T-helper 1 cell treated with Interleukin-12 subunit alpha and Interleukin-12 subunit beta and Interleukin-4 antibody, amounts not matched to agents 30 μg/mL and 1 μg/mL, for 36 hours (primary cell): ENCODE measurements around the gene TNS1.

Experiments
- H3K27ac Mint-ChIP-seq: one replicate; pipeline ENCODE4 v1.8.0; 2021; ENCODE audit warnings: mild to moderate bottlenecking, mixed read lengths
- H3K27me3 Mint-ChIP-seq: one replicate; pipeline ENCODE4 v1.8.0; 2021; ENCODE audit warnings: low read depth, mixed read lengths
- H3K36me3 Mint-ChIP-seq: one replicate; pipeline ENCODE4 v1.8.0; 2021; ENCODE audit warnings: low read depth, mixed read lengths
- H3K4me1 Mint-ChIP-seq: one replicate; pipeline ENCODE4 v1.8.0; 2021; ENCODE audit warnings: low read depth, mixed read lengths
- H3K4me3 Mint-ChIP-seq: one replicate; pipeline ENCODE4 v1.8.0; 2021; ENCODE audit warnings: mild to moderate bottlenecking, moderate library complexity, mixed read lengths
- H3K9me3 Mint-ChIP-seq: one replicate; pipeline ENCODE4 v1.8.0; 2021; ENCODE audit warnings: mixed read lengths

Gene TNS1

DNA sequence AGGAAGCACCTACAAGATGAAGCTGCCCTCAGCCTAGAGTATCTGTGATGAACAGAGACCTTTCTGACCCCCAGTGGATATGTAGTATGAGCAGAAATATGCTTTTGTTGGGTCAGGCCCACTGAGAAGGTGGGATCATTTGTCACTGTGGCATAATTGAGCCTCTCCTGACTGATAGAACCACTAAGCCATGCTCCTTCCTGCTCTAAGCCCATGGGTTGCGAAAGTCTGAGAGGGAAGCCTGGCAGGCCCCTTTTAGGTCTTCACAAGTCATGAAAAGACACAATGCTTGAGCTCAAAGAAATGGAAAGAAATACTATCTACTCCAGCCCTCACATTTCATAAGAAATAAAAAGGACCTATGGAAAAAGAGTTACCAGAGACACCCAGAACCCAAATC lies 127.7 kb downstream of the TNS1 start:
- H3K36me3 Mint-ChIP-seq: no peaks in the 10 kb centered on the region
- peaks cover 5% of the 10 kb centered on the region for H3K27me3 Mint-ChIP-seq
- H3K4me3 Mint-ChIP-seq: no peak overlapping the region
- no peaks in the 10 kb centered on the region for H3K9me3 Mint-ChIP-seq
- no peaks in the 10 kb centered on the region for H3K4me1 Mint-ChIP-seq
- H3K27ac Mint-ChIP-seq: no peak overlapping the region

DNA sequence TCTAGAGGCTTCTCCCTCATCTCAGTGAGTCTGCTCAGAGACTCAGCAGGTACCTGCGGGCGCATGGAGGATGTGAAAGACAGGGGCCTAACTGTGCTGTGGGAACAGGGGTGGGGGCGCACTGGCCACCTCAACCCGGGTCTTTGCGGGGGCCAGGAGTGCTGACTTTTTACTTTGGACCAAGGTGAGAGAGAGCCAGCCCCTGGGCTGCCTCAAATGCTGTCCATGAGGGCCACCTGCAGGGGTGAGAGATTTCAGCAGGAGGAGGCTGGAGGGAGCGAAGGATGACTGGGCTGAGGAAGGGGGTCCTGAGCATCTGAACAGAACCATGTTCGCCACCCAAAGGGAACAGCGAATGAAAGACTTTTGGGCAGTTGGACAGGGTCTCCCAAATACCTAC lies 129.4 kb downstream of the TNS1 start:
- no peak overlapping the region for H3K27ac Mint-ChIP-seq
- H3K4me3 Mint-ChIP-seq: no peak overlapping the region
- H3K9me3 Mint-ChIP-seq: no peaks in the 10 kb centered on the region
- peaks cover 5% of the 10 kb centered on the region for H3K27me3 Mint-ChIP-seq
- H3K4me1 Mint-ChIP-seq: no peaks in the 10 kb centered on the region
- H3K36me3 Mint-ChIP-seq: no peaks in the 10 kb centered on the region

DNA sequence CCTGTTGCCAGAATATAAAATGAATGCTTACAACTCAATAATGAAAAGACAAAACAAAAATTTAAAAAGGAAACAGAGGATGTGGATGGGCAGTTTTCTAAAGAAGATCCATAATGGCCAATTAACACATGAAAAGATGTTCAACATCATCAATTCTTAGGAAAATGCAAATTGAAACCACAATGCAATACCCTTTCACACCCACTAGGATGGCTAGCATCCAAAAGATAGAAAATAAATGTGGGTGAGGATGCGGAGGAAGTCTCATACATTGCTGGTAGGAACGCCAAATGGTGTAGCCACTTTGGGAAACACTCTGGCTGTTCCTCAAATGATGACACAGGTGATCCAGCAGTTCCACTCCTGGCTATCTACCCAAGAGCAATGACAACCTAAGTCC lies 130.5 kb downstream of the TNS1 start:
- no peak overlapping the region for H3K27ac Mint-ChIP-seq
- H3K4me3 Mint-ChIP-seq: no peak overlapping the region
- no peaks in the 10 kb centered on the region for H3K36me3 Mint-ChIP-seq
- peaks cover 5% of the 10 kb centered on the region for H3K27me3 Mint-ChIP-seq
- no peaks in the 10 kb centered on the region for H3K9me3 Mint-ChIP-seq
- H3K4me1 Mint-ChIP-seq: no peaks in the 10 kb centered on the region

DNA sequence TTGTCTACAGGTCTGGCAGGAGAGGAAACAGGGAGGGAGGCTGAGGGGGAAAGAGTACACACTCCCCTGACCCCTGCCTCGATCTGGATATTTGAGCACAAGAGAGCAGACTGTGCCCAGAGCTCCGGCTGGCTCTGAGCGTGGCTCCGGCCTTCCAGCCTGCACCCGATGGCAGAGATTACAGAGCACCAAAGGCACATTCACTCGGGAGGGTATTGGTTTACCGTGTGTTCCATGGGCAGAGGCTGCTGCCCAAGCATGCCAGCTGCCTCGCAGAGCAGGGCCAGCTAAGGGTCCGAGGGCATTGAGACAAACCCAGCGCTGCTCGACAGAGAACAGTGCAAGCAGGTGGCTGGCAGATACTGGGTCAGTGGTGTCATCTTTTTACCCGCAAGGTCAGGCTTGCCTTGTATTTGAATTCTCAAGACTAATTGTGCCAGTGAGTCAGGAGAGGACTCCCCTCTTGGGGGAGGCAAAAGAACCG lies 132.2 kb downstream of the TNS1 start:
- Mint-ChIP-seq H3K4me1 (no peaks in the 10 kb centered on the region), H3K27ac (no peak overlapping the region), H3K4me3 (no peak overlapping the region), H3K9me3 (no peaks in the 10 kb centered on the region), H3K27me3 (peaks cover 5% of the 10 kb centered on the region), H3K36me3 (no peaks in the 10 kb centered on the region)

DNA sequence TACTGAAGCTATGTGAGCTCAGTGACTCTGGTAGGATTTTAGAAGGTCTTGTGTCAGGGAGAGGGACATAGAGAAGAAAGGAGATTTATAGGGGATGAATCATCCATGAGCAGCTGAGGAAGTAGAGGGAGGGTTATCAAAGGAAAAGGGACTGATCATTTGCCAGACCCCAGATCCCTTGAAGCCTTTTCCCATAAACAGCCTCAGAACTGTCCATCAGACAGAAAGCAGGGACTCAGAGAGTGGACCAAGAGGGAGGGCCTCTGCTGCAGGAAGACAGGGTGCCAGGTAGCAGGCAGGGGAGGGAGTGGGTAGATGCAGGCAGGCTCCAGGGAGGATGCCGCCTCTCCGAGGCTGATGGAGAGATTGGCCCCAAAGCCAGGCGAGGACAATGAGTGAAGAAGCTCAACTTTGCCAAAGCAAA lies 133.9 kb downstream of the TNS1 start:
- Mint-ChIP-seq H3K4me3 (no peak overlapping the region), H3K4me1 (no peaks in the 10 kb centered on the region), H3K36me3 (no peaks in the 10 kb centered on the region), H3K27ac (no peak overlapping the region), H3K27me3 (peaks cover 5% of the 10 kb centered on the region), H3K9me3 (no peaks in the 10 kb centered on the region)

DNA sequence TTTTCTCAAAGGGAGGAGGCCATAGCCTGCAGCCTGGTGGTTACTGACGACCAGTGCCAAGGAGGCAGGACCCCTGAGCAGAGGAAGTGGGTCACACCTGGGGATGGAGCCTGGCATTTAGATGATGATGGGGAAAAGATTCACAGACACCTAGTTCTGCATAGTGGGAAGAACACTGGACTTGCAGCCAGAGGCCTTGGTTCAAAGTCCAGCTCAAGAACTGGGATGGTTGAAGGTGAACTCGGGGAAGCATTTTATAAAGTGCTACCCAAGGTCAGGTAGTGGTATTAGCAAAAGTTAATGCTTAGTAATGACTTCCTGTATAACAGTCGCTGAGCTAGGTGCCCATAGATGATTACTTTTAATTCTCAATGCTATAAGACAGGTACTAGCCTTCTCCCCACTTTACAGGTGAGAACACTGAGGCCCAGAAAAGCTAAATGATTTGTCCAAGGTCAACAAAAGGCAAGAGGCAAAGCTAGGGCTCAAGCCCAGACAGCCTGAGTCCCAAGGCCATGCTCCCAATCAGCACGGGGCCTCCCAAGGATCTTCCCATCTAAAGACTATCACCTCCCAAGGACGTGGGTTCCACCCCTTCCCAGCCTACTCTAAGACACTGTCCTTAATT lies 134.4 kb downstream of the TNS1 start:
- no peak overlapping the region for H3K27ac Mint-ChIP-seq
- peaks cover 5% of the 10 kb centered on the region for H3K27me3 Mint-ChIP-seq
- H3K4me1 Mint-ChIP-seq: no peaks in the 10 kb centered on the region

DNA sequence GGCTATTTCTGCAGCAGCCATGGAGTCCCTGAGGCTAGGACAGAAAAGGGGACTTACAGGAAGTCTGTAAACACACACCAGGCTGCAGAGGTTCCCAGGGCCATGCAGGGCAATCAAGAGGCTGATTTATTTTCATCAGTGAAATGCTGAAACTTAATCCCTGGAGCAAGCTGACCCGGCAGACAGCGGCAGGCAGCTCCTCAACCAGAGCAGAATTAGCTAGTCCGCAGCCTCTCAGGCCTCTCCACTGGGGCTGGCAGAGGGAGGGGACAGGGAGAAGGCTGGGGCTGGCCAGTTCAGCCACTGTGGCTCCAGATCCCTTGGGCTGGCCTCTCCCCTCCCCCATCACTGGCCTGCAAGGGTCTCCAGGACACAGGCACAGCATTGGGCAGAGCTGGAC lies 136.3 kb downstream of the TNS1 start:
- no peaks in the 10 kb centered on the region for H3K36me3 Mint-ChIP-seq
- no peaks in the 10 kb centered on the region for H3K9me3 Mint-ChIP-seq
- H3K4me3 Mint-ChIP-seq: no peak overlapping the region
- H3K4me1 Mint-ChIP-seq: no peaks in the 10 kb centered on the region
- no peaks in the 10 kb centered on the region for H3K27me3 Mint-ChIP-seq
- no peak overlapping the region for H3K27ac Mint-ChIP-seq

More for the DNA sequence above, 134.4 kb downstream of the TNS1 start:
- H3K4me3 Mint-ChIP-seq: no peak overlapping the region
- H3K9me3 Mint-ChIP-seq: no peaks in the 10 kb centered on the region
- no peaks in the 10 kb centered on the region for H3K36me3 Mint-ChIP-seq

DNA sequence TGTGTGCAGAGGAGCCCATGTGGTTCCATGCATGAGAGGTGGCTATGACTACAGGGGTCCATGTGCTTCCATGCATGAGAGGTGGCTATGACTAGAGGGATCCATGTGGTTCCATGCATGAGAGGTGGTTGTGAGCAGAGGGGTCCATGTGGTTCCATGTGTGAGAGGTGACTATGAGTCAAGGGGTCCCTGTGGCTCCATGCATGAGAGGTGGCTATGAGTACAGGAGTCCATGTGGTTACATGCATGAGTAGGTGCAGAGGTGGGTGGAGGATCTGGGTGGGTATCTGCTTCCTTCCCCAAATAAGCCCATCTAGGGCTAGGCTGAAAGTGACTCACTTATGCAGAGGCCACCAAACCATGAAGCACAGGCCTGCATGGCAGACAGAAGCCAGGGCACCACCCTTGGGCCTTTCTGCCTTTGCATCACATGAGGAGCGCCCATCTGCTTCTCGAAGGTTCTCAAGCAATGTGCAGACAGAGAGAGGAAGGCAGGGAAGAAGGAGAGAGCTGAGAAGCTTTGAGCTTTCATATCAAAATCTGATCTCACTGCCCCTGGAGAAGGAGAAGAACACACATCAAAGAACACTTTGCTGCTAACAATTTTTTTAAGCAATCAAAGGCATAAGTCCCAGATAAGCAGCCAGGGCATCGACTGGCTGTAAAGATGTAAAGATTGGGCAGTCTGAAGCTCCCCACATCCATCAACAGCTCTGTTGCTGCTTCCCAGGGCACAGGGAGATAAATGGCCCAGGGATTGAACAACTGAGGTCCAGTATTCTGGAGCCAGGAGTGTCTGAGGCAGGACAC lies 137.6 kb downstream of the TNS1 start:
- no peaks in the 10 kb centered on the region for H3K9me3 Mint-ChIP-seq
- H3K4me1 Mint-ChIP-seq: no peaks in the 10 kb centered on the region
- H3K36me3 Mint-ChIP-seq: no peaks in the 10 kb centered on the region
- no peak overlapping the region for H3K27ac Mint-ChIP-seq
- H3K27me3 Mint-ChIP-seq: no peaks in the 10 kb centered on the region
- no peak overlapping the region for H3K4me3 Mint-ChIP-seq

DNA sequence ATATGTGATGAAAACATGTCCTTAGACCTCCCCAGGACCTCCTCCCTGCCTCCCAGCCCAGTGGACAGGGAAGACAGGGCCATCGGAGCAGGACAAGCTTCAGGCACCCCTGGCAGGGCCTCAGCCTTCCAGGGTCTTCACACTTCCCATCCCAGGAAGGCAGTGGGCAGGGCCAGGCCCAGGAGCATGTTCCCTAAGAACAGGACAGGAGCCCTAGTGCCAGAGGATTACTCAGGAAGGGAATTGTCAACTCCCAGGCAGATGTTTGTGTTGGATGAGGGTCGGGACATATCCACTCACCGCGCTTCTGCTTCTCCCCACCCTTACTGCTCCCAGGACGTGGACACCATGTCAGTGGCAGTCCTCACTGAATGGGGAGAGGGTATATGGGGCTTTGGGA lies 138.9 kb downstream of the TNS1 start:
- Mint-ChIP-seq H3K27me3 (no peaks in the 10 kb centered on the region), H3K36me3 (no peaks in the 10 kb centered on the region), H3K4me1 (no peaks in the 10 kb centered on the region), H3K9me3 (no peaks in the 10 kb centered on the region), H3K27ac (no peak overlapping the region), H3K4me3 (no peak overlapping the region)

DNA sequence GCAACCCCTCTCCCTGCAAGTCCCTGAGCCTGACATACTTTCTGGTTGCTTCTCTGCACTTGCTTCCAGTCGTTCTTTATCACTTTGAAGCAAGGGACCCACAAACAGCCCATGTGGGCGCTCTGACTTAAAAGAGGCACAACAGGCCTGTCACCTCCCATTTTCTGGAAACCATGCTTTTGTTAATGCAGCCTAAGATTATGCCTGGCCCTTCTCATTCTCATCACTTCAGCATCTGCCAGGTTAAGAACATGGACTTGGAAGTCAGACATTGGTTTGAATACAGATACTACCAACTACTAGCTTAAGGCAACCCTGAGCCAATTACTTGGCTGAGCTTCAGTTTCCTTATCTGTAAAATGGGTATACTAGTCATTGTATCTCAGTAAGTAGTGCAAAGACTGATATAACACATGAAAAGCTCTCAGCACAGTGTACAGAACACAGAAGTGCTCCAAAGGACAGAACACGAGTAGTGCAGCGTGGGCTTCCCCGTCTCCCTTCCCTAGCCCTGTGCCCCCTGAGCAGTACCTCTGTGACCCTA lies 141.4 kb downstream of the TNS1 start:
- no peak overlapping the region for H3K27ac Mint-ChIP-seq
- H3K9me3 Mint-ChIP-seq: no peaks in the 10 kb centered on the region
- H3K27me3 Mint-ChIP-seq: no peaks in the 10 kb centered on the region
- H3K36me3 Mint-ChIP-seq: no peaks in the 10 kb centered on the region
- no peaks in the 10 kb centered on the region for H3K4me1 Mint-ChIP-seq
- H3K4me3 Mint-ChIP-seq: no peak overlapping the region

DNA sequence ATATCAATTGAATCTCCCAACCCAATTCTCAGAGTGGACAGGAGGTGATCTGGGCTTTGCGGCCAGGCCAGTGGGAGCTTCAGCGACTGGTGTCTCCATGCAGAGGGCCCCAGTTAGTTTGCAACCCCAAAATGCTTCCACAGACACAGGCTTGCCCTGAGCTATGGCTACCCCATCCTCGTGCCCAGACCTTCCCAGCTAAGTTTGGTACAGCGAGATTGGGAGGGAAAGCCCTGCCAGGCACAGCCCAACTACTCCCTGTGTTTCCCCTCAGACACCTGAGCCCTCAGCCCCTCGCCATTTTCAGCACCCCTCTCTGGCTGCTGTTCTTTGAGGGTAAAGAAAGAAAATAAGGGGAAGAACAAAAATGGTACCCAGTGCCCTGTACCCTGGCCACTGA lies 142.9 kb downstream of the TNS1 start:
- H3K27ac Mint-ChIP-seq: no peak overlapping the region
- no peaks in the 10 kb centered on the region for H3K27me3 Mint-ChIP-seq
- no peaks in the 10 kb centered on the region for H3K4me1 Mint-ChIP-seq
- no peak overlapping the region for H3K4me3 Mint-ChIP-seq
- H3K36me3 Mint-ChIP-seq: no peaks in the 10 kb centered on the region
- H3K9me3 Mint-ChIP-seq: no peaks in the 10 kb centered on the region

DNA sequence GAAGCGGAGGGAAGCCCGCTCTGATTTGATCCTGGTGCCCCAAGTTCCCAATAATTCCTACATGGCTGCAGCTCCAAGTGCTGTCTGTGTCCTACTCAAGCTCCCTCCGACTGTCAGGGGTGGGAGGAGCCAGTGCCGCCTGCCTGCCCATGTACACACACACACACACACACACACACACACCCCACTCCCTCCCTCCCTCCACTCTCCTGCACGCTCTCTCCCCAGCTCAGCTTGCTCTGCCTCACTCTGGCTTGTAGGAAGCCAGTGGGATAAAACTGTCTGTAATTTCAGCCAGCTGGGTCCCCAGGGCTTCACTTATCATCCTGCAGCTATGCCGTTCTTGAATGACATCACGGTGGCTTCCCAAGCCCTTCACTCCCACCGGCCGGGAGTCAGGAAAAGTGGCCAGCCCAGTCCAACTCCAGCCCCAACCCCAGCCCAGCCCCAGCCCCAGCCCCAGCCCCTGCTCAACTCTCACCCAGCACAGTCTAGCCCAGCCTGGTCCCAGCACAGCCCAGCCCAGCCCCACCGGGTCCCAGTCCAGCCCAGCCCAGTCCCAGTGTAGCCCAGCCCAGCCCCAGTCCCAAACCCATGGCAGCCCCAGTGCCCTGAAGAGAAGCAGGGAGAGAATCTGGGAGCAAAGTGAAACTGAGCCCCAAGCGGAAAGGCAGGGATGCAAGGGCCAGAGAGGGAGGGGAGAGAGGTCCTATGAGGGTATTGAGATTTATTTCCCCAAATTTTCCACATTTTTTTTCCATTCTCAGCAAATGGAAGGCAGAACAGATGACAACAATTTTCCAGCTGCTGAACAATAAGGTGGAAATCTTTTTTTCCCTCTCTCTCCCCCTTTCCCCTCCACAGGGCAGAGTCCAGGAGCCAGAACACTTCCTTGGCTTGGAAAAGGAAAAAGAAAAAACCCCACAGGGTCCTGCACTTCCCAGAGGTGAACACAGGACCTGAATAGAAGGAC lies 144.0 kb downstream of the TNS1 start:
- no peaks in the 10 kb centered on the region for H3K9me3 Mint-ChIP-seq
- H3K4me3 Mint-ChIP-seq: no peak overlapping the region
- H3K27ac Mint-ChIP-seq: no peak overlapping the region
- H3K27me3 Mint-ChIP-seq: no peaks in the 10 kb centered on the region
- no peaks in the 10 kb centered on the region for H3K36me3 Mint-ChIP-seq
- no peaks in the 10 kb centered on the region for H3K4me1 Mint-ChIP-seq

DNA sequence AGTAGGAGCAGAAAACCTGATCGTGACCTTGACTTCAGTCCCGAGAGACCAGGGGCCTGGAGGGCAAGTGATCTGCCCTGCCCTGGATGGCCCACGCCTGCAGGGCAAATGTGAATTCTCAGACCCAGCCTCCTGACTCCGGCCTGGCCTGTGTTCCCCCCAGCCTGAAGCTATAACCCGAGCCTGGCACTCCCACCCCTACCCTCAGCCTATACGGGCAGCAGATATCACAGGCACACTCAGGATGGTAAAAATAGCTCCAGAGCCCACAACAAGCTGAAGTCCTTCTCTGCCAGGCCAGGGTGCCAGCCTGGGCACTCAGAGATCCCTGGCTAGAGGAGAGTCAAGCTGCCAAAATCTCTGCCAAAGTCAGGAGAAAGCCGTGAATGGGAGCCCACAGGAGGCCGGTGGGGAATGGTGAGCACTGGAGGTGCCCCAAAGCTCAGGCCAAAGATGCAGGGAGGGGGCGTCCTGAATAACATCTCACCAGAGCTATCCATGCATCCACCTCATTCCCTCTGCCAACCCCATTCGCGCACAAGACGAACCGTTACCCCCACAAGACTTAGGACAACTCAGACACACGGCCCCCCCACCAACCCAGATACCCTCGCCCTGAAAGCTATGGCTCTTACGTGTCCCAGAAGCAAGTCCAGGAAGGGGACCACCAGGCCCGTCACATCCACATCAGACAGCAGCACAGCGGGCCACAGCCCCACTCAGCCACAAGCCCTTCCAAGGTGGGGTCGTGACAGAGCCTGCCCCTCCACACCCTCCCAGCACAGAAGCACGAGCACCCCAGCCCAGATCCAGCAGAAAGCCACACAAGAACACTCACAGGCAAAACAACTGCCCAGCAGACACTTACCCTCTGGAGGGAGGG lies 144.9 kb downstream of the TNS1 start:
- no peaks in the 10 kb centered on the region for H3K27me3 Mint-ChIP-seq
- H3K4me1 Mint-ChIP-seq: no peaks in the 10 kb centered on the region
- H3K4me3 Mint-ChIP-seq: no peak overlapping the region
- H3K27ac Mint-ChIP-seq: no peak overlapping the region
- H3K36me3 Mint-ChIP-seq: no peaks in the 10 kb centered on the region
- no peaks in the 10 kb centered on the region for H3K9me3 Mint-ChIP-seq
